ENCODE results near the gene ASTN2. TPM values are rescaled to one million over a fixed set of nuclear protein-coding genes. Genes with fewer than 3 reads are reported as not detected.

ASTN2 gene
- total and polyA plus RNA-seq, 4 donors = 0.57 to 2.9 (median 1.4) TPM

- H3K27me3 ChIP-seq (ENCODE audit: control insufficient read depth in 4 of 4, insufficient read depth in 4 of 4, low read length in 3 of 4) = no peaks in the 10 kb centered on the region
- no peaks in the 10 kb centered on the region for H3K4me1 ChIP-seq (ENCODE audit: control insufficient read depth in 4 of 4, insufficient read depth in 4 of 4, low read length in 3 of 4)
- 14% methylated on average over 3 of the region's 3 CpGs for WGBS
- H3K9ac ChIP-seq (ENCODE audit: low read depth in 1 of 2, low read length in 2 of 2) = no peak overlapping the region
- no peak overlapping the region for H3K4me3 ChIP-seq (ENCODE audit: low read depth in 1 of 3, low read length in 3 of 3)
- H3K27ac ChIP-seq (ENCODE audit: low read depth in 1 of 2, low read length in 2 of 2) = no peak overlapping the region
- no peak for TF ChIP-seq SP1 (IDR thresholded peaks at IDR 0.05)
- TF ChIP-seq FOXA2 (IDR thresholded peaks at IDR 0.05) = no peak
- no peak for TF ChIP-seq JUND (IDR thresholded peaks at IDR 0.05)
- TF ChIP-seq FOXA1 (IDR thresholded peaks at IDR 0.05) = no peak
- no peak for TF ChIP-seq CTCF (IDR thresholded peaks at IDR 0.05; ENCODE audit: low read depth, low read length, missing input control)
- TF ChIP-seq YY1 (IDR thresholded peaks at IDR 0.05) = no peak
- no peak for TF ChIP-seq MAX (IDR thresholded peaks at IDR 0.05)
- TF ChIP-seq ZBTB33 (IDR thresholded peaks at IDR 0.05) = no peak
- H3K36me3 ChIP-seq (ENCODE audit: control insufficient read depth in 4 of 4, insufficient read depth in 3 of 4, low read depth in 1 of 4, low read length in 3 of 4) = no peaks in the 10 kb centered on the region
- no peak for DNase-seq (ENCODE audit: low spot score)
- H3K9me3 ChIP-seq (ENCODE audit: control insufficient read depth in 4 of 4, low read length in 3 of 4) = peaks cover 0 to 5% (median under 1%) of the 10 kb centered on the region in 4 donors
Measured at GRCh38 chr9:117211280-117211679, 203.6 kb downstream of the ASTN2 start.

GRCh38 chr9:117205806-117206205, 209.1 kb downstream of the ASTN2 start:
- Histone ChIP-seq H3K9ac (ENCODE audit: low read depth in 1 of 2, low read length in 2 of 2) (no peak overlapping the region), H3K4me1 (ENCODE audit: control insufficient read depth in 4 of 4, insufficient read depth in 4 of 4, low read length in 3 of 4) (no peaks in the 10 kb centered on the region), H3K9me3 (ENCODE audit: control insufficient read depth in 4 of 4, low read length in 3 of 4) (peaks cover 0 to 5% (median under 1%) of the 10 kb centered on the region in 4 donors), H3K27me3 (ENCODE audit: control insufficient read depth in 4 of 4, insufficient read depth in 4 of 4, low read length in 3 of 4) (no peaks in the 10 kb centered on the region), H3K4me3 (ENCODE audit: low read depth in 1 of 3, low read length in 3 of 3) (no peak overlapping the region), H3K27ac (ENCODE audit: low read depth in 1 of 2, low read length in 2 of 2) (no peak overlapping the region), H3K36me3 (ENCODE audit: control insufficient read depth in 4 of 4, insufficient read depth in 3 of 4, low read depth in 1 of 4, low read length in 3 of 4) (no peaks in the 10 kb centered on the region)
- TF ChIP-seq EGR1 (IDR thresholded peaks at IDR 0.05; ENCODE audit: low read depth in 2 of 2) (no peak), ATF3 (IDR thresholded peaks at IDR 0.05) (no peak), HNF4G (IDR thresholded peaks at IDR 0.05) (no peak), NR2F2 (IDR thresholded peaks at IDR 0.05) (no peak), YY1 (IDR thresholded peaks at IDR 0.05) (no peak), CTCF (IDR thresholded peaks at IDR 0.05; ENCODE audit: low read depth, low read length, missing input control) (no peak), HNF4A (conservative IDR thresholded peaks at IDR 0.05) (no peak), SP1 (IDR thresholded peaks at IDR 0.05) (no peak), GABPA (IDR thresholded peaks at IDR 0.05 in 1 of 2, conservative IDR thresholded peaks at IDR 0.05 in 1 of 2) (no peak), ZBTB33 (IDR thresholded peaks at IDR 0.05) (no peak), REST (IDR thresholded peaks at IDR 0.05) (no peak), JUND (IDR thresholded peaks at IDR 0.05) (no peak), TAF1 (conservative IDR thresholded peaks at IDR 0.05) (no peak)
- DNase-seq (ENCODE audit: low spot score) = no peak
- 46% methylated on average over 4 of the region's 4 CpGs for WGBS

Measured in liver (tissue), 9 donors.